GM21576 (cell line): ENCODE measurements around the gene ZNF93.
"Not testable (repeated sequence)": the region's sequence is repeated elsewhere in the genome, so short reads cannot be mapped to it uniquely, and the experiment has no call there.

Source experiments
- ATAC-seq: cut with Tn5 transposase; IDR thresholded peaks from one replicate; pipeline ENCODE4 v1.9.1; 2021; ENCODE audit warnings: mild to moderate bottlenecking, moderate library complexity; ENCODE audit not compliant: unreplicated experiment

The ZNF93 gene

GRCh38 chr19:19937403-19937802 is 36.7 kb downstream of the ZNF93 start:
- ATAC-seq: no peak

DNA sequence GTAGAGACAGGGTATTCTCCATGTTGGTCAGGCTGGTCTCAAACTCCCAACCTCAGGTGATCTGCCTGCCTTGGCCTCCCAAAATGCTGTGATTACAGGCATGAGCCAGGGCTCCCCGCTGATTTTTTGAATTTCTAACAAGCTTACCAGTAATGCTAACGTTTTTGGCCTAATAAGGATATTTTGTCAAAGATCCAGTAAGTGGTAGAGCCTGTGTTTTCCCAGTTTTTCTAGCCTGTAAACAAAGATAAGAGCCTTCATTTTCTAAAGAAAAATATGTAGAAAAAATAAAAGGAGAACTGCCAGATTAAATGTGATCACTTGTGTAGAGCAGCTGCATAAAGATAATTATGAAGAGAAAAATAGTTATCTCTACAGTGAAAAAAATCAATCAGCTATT is 37.7 kb downstream of the ZNF93 start:
- no peak for ATAC-seq

DNA sequence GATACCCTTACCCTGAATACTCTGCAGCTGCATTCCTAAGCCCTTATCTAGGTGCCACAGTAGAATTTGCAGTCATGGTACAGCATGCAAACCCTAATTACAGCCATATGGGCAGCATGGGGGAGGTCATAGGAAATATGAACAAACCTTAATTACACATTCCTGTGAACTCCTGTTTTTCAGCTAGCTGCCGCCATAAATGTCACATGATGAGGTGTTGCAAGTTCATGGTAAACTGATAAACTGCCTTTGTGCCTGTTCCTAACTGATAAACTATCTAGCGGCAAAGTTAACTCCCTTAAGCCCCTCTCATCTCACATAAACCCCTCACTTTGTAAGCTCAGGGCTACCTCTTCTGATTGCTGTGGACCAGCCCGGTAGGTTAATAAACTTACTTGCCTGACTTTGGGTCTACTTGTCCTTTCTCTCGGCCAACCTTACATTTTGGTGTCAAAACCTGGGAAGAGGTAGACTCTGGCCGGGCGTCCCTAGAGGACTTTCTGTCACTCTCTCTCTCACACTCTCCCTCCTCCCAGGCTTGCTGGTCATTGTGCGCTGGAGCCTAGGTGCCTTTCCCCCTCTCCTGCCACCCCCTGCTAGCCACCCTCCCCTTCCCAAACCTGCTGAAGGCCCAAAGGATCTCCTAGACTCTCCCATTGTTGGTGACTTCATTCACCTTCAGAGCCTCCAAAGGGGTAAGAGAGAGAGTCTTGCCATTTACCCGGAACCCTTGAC is 43.3 kb downstream of the ZNF93 start:
- ATAC-seq: no peak

DNA sequence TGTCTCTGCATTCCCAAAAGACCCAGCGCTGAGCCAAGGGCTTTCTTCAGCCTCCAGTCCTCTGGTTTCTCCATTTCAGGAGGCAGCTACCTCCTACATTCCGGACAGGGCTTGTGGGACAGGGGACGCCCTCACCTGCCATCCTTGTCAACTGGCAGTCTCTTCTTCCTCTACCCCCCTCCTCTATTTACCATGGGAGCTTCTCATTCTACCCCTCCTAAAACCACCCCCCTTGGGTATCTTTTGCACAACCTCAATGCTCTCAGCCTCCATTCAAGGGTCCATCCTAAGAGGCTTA is 43.8 kb downstream of the ZNF93 start:
- ATAC-seq: no peak

DNA sequence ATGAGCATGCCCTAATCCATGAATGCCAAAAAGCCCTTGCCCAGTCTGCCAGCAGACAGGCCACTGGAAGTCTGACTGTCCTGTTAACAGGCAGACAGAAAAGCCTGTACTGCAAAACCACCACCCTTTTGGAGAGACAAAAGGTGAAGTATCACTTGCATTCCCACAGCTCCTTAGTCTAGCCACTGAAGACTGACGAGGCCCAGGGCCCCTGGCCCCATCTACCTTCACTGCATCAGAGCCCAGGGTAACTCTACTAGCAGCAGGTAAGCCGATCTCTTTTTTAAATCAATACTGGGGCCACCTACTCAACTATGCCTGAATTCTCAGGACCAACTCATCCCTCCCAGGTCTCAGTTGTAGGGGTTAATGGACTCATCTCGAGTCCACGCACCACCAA is 45.5 kb downstream of the ZNF93 start:
- no peak for ATAC-seq

- no peak for ATAC-seq
These were observed 48.1 kb downstream of the ZNF93 start for GRCh38 chr19:19948800-19949199.

DNA sequence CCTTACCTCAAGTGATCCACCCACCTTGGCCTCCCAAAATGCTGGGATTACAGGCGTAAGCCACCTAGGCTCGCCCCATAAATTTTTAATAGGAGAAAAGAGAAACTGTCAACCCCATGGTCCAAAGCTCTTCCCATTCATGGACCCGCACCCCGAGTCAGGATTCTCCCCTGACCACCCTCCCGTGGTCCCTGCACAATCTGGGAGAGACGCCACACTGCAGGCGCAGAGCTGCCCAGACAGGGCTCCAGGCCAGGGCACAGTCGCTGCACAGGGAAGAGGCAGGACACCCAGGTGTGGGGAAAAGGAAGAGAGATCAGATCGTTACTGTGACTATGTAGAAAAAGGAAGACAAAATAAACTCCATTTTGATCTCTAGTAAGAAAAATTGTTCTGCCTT is 54.5 kb downstream of the ZNF93 start:
- ATAC-seq: no peak

DNA sequence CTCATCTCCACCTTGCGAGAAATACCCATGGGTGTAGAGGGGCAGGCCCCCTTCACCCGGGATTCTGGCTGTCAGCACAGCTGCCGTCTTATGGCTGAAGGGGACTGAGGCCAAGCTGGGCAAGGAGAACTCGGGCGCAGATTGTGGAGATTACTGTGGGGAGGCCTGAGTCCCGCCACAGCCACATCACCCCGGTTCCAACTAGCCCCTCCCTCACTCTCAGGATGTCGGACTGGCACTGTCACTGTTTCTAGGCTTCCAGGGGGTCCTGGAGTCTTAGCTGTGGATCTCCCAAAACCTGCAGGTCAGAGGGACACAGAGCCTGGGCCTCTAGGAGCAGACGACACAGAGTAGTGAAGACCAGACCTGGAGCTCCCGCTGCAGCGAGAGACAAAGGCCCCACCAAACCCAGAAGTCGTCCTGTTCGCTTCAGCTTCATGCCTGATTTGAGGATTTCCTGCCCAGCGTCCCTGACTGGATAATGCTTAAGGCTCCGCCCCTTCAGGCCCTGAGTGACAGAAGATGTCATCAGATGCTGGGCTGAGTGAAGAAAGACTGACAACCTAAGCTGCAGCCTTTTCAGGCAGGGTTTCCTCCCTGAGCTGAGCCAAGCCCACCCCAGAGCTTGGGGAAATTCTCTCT is 55.8 kb downstream of the ZNF93 start:
- no peak for ATAC-seq

- ATAC-seq: not testable (repeated sequence)
These were observed 57.0 kb downstream of the ZNF93 start for GRCh38 chr19:19957766-19958165.

- ATAC-seq: not testable (repeated sequence)
These were observed 58.5 kb downstream of the ZNF93 start for GRCh38 chr19:19959151-19959799.

GRCh38 chr19:19964416-19964815 is 63.7 kb downstream of the ZNF93 start:
- ATAC-seq: no peak

DNA sequence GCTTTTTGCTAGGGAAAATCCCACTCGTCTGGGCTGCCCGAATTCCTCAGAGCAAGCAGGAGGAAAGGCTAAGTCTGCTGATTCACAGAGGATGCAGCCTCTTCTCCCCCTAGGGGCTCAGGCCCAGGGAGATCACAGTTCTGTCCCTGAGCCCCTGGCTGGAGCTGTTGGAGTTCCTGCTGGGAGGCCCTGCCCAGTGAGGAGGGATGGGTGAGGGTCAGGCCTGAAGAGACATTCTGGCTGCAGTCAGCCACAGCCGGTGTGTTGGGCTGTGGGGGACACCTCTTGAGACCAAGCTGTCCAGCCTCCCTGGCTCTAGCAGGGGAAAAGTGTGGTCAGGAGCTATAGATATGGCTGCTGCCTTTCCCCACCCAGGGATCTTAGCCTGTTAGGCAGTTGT is 65.4 kb downstream of the ZNF93 start:
- not testable (repeated sequence) for ATAC-seq

DNA sequence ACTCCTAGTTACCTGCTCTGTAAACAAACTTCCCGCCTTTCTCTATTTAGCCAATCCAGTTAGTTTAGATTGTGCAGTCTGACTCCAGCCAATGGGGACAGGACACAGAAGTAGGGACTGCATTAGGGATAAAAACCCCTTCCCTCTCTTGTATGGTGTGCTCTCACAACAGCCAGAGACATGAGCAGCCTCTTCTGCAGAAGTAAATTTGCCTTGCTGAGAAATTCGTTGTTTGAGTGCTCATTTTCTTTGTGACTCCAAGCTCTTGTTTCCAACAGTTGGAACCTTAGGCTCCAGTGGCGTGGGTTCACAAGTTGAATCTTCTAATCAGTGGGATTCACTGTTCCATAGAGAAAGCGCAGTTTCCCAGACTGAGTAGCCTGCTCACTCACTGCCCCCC is 66.1 kb downstream of the ZNF93 start:
- ATAC-seq: no peak
